BE2C (cell line): Measurements from ENCODE around the gene GPR173.

Experiments used
- DNase-seq: peaks from one replicate; pipeline ENCODE4 v3.0.0-alpha.2; 2020
- H3K27me3 ChIP-seq: fragments of 250-450 bp; sonication (Bioruptor Pico); 2 replicates; pipeline ENCODE4 v1.5.1; 2020; ENCODE audit warnings: mild to moderate bottlenecking
- H3K36me3 ChIP-seq: fragments of 250-450 bp; sonication (Bioruptor Pico); 2 replicates; pipeline ENCODE4 v1.5.1; 2020; ENCODE audit warnings: mild to moderate bottlenecking
- H3K4me1 ChIP-seq: fragments of 250-450 bp; sonication (Bioruptor Pico); 2 replicates; pipeline ENCODE4 v1.5.1; 2020
- H3K4me3 ChIP-seq: 2 replicates; pipeline ENCODE4 v1.5.1; 2011; ENCODE audit warnings: low read depth, low read length
- H3K9me3 ChIP-seq: fragments of 250-450 bp; sonication (Bioruptor Pico); 2 replicates; pipeline ENCODE4 v1.5.1; 2020
- CTCF ChIP-seq: IDR thresholded peaks from 2 replicates; pipeline ENCODE4 v1.5.1; 2012; ENCODE audit warnings: mild to moderate bottlenecking, low read depth, low read length

GPR173 gene

DNA sequence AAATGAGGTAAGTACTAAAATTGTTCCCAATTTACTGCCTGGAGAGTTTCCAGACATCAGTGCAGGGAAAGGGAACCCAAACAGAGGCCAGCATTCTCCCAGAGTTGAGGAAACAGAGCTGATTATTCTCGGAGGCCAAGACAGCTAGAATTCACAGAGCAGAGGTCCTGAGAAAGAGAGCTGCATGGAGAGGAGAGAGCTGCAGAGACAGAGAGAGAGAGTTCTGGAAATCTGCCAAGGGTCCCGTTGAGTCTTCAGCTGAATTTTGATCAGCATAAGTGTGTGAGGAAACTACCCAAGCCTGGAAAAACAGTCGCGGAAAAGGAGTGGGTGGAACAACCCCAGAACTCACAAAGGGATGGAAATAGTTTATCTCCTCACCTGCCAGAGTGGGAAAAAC is 43.8 kb upstream of the GPR173 start:
- no peak for DNase-seq
- TF ChIP-seq CTCF = no peak
- Histone ChIP-seq H3K9me3 (no peaks in the 10 kb centered on the region), H3K27me3 (no peaks in the 10 kb centered on the region), H3K4me1 (no peaks in the 10 kb centered on the region), H3K4me3 (no peak overlapping the region), H3K36me3 (no peaks in the 10 kb centered on the region)

DNA sequence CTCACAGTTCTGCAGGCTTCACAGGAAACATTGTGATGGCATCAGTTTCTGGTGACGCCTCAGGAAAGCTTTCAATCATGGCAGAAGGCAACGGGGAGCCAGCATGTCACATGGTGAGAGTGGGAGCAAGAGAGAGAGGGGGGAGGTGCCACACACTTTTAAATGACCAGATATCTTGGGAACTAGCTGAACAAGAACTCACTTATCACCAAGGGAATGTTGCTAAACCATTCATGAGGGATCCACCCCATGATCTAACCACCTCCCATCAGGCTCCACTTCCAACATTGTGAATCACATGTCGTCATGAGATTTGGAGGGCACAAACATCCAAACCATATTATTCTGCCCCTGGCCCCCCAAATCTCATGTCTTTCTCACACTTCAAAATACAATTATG is 43.3 kb upstream of the GPR173 start:
- Histone ChIP-seq H3K36me3 (no peaks in the 10 kb centered on the region), H3K9me3 (no peaks in the 10 kb centered on the region), H3K4me1 (no peaks in the 10 kb centered on the region), H3K4me3 (no peak overlapping the region), H3K27me3 (no peaks in the 10 kb centered on the region)
- DNase-seq = no peak
- no peak for TF ChIP-seq CTCF

DNA sequence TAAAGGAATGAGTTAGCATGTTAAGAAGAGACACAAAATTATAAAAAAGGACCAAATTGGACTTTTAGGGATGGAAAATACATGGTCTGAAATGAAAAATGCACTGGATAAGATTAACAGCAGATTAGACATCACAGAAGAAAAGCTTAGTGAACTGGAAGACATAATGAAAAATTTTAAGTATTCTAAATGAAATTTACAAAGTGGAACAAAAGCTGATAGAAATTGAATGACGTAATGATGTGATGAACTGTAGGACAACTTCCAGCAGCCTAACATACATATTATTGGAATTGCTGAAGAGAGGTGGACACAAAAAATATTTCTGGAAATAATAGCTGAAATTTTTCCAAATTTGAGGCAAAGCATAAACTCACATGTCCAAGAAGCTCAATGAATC is 39.6 kb upstream of the GPR173 start:
- H3K4me1 ChIP-seq = no peaks in the 10 kb centered on the region

GRCh38 chrX:53013291-53013690 is 35.3 kb upstream of the GPR173 start:
- H3K4me3 ChIP-seq = no peak overlapping the region
- no peak for DNase-seq
- no peaks in the 10 kb centered on the region for H3K27me3 ChIP-seq
- no peaks in the 10 kb centered on the region for H3K9me3 ChIP-seq
- H3K36me3 ChIP-seq = no peaks in the 10 kb centered on the region
- no peaks in the 10 kb centered on the region for H3K4me1 ChIP-seq
- no peak for TF ChIP-seq CTCF

More for the DNA sequence above, 39.6 kb upstream of the GPR173 start:
- DNase-seq = no peak
- no peak for TF ChIP-seq CTCF
- no peaks in the 10 kb centered on the region for H3K36me3 ChIP-seq
- no peaks in the 10 kb centered on the region for H3K9me3 ChIP-seq
- H3K27me3 ChIP-seq = no peaks in the 10 kb centered on the region
- no peak overlapping the region for H3K4me3 ChIP-seq

GRCh38 chrX:53018627-53019026 is 30.0 kb upstream of the GPR173 start:
- Histone ChIP-seq H3K4me3 (no peak overlapping the region), H3K27me3 (no peaks in the 10 kb centered on the region), H3K4me1 (no peaks in the 10 kb centered on the region), H3K9me3 (no peaks in the 10 kb centered on the region), H3K36me3 (no peaks in the 10 kb centered on the region)
- peak; percentile 46 for TF ChIP-seq CTCF
- DNase-seq = peak; percentile 10

GRCh38 chrX:53022381-53022780 is 26.2 kb upstream of the GPR173 start:
- no peaks in the 10 kb centered on the region for H3K9me3 ChIP-seq
- no peak overlapping the region for H3K4me3 ChIP-seq
- H3K36me3 ChIP-seq = no peaks in the 10 kb centered on the region
- DNase-seq = no peak
- no peak for TF ChIP-seq CTCF
- no peaks in the 10 kb centered on the region for H3K27me3 ChIP-seq
- H3K4me1 ChIP-seq = no peaks in the 10 kb centered on the region
